Renal cortical epithelial cell (primary cell): ENCODE data around the gene SLC7A8. TPM values are rescaled to one million over a fixed set of nuclear protein-coding genes. Genes with fewer than 3 reads are reported as not detected.

ENCODE experiments used
- DNase-seq: peaks from one replicate; pipeline ENCODE4 v3.0.0-alpha.2; 2011; ENCODE audit warnings: low read depth
- total RNA-seq: library from RNA; depleted of rRNA; stranded (reverse); fragments of >200 nt; gene quantifications from 2 replicates; pipeline ENCODE4 v1.2.3, GENCODE V29; 2014

Gene SLC7A8
- total RNA-seq, 1 donor from 2014 or later = 1.1 TPM

DNA sequence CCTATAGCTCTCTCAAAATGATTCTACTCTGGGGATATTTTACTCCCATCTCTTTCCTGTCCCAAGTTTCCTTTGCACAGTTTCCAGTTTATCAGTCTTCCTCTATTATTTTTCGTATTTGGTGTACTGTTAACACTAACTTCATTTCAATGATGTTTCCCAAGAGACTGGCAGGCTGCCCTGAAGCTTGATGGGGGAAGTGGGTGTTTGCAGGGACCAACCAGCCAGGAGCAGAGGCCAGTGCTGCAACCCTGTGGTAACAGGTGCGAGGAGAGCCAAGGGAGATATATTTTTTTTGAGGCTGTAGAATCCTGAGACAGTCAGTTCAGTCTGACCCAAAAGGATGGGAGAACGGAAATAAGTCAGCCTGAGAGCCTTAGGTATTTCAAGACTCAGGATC is 52.6 kb downstream of the SLC7A8 start:
- no peak for DNase-seq

DNA sequence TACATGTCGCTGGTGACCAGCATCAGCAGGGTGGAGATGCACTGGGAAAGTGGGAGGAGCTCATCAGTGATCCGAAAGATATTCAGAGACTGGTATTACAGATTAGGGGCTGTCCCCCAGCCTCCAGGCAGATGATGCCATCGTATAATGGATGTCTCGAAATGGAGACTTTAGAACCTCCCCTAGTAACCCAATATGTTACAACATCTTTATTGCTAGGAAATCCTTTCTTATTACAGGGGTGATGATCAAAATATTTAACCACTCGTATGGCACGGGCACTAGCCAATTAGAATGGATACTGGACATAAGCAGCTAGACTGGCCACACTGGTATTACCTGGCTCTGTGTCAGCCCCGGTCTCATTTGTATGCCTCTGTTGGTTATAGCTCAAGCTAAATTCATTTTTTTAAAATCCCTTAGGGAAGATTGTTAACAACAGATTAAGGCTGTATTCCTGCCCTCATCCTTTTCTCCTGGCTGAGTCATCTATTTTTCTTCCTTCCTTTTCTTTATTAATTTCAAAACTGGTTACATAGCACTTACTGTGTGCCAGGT is 53.6 kb downstream of the SLC7A8 start:
- no peak for DNase-seq

GRCh38 chr14:23128969-23129758 is 54.3 kb downstream of the SLC7A8 start:
- no peak for DNase-seq

GRCh38 chr14:23127861-23128260 is 55.6 kb downstream of the SLC7A8 start:
- DNase-seq = no peak

- DNase-seq = no peak
These were observed 56.7 kb downstream of the SLC7A8 start for GRCh38 chr14:23126548-23127278.

DNA sequence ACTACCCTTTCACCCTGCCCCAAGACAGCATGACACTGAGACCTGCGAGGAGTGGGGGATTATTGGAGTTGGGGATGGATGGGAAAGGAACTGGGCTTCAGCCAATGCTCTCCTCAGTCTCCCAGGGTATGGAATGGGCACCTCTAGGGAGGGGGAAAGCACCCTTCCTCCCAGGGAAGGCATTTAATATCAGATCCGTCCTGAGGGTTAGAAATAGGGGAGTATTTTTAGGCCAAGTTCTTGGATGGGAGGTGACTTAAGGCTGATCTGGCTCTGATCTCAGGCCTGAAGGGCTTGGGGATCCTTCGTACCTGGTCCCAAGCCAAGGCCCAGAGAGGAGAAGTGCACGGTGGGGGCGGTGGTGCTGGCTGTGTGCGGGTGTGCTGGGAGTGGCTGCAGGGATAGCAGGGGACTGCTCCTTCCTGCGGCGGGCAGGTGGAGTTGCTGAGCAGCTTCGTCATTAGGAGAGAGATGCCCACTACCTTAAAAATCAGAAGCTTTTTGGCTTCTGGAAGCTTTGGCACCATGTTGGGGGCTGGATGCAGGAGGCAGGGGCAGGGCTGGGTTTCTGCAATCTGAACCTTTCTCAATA is 57.4 kb downstream of the SLC7A8 start:
- DNase-seq = no peak

GRCh38 chr14:23125011-23125410 is 58.4 kb downstream of the SLC7A8 start:
- DNase-seq = peak; percentile 33

GRCh38 chr14:23124337-23124954 is 59.0 kb downstream of the SLC7A8 start:
- no peak for DNase-seq

GRCh38 chr14:23123419-23123818 is 60.0 kb downstream of the SLC7A8 start:
- no peak for DNase-seq

DNA sequence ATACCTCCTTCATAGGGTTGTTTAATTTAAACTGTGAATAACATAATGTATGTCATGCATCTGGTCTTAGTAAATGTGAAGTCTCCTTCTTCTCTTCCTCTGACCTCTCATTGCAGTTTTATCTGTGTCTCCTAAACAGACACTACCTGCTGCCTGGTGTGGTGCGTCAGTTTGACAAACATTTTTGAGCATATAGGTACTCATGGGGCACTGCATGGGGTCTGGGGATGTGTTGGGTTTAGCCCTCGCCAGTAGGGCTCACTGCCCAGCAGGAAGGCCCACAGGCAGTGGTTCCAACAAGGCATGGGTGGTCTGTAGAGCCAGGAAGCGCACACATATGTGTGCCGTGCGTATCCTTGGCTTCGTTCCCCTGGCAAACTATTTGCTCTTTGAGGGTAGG is 61.4 kb downstream of the SLC7A8 start:
- DNase-seq = no peak

DNA sequence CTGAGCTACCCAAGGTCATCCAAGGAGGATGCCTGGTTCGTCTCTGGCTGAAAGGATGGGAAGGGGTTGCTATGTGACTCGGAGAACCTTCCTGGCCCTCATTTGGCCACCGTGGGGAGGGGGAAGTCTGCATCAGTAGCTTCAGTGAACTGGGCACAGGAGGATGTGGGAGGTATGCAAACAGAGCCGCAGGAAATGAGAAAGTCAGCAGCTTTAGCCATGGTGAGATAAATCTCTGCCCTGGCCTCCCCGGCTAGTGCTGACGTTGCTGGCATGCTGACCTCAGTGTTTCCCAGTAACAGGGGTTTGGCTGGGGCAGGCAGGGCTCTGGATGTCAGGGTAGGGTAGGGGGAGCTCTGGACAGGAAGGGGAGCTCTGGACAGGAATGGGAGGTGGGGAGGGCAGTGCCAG is 62.1 kb downstream of the SLC7A8 start:
- peak; percentile 78 for DNase-seq

DNA sequence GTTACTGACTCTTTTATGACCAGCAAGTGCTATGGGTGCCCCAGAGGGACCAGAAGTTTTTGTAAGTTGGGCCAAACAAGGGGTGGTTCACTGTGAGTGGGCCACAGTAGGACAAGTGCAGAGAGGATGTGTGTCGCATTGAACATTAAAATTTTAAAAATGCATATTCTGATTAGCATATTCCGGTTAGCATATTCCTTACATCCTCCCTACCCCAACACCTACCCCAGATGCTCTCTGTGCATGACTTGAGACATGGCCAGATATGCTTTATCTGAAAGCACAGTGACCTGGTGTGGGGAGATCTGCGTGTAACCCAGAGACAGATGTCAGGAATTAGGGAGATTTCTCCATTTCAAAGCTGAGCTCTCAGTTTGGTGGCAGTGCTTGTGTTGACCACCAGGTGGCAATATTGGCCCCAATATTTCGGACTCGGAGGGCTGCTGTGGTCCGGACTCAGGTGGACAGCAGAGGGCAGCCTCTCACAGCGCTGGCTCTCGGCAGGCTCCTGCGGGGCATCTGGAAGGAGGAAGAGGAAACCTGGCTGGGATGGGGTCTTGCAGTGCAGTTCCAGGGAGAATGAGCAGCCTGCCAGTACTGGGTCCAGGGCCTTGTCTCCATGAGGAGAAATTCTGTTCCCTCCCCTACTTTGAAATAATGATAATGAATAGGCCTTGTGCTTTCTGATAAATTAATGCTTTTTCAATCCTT is 62.8 kb downstream of the SLC7A8 start:
- peak; percentile 68 for DNase-seq

- DNase-seq = no peak
These were observed 63.8 kb downstream of the SLC7A8 start for GRCh38 chr14:23119363-23120327.

GRCh38 chr14:23118506-23119362 is 64.7 kb downstream of the SLC7A8 start, which contains the start of gene CEBPE:
CEBPE (minus strand) TSS chr14:23119255; CDS start chr14:23119091, 164 bp downstream.
- no peak for DNase-seq

DNA sequence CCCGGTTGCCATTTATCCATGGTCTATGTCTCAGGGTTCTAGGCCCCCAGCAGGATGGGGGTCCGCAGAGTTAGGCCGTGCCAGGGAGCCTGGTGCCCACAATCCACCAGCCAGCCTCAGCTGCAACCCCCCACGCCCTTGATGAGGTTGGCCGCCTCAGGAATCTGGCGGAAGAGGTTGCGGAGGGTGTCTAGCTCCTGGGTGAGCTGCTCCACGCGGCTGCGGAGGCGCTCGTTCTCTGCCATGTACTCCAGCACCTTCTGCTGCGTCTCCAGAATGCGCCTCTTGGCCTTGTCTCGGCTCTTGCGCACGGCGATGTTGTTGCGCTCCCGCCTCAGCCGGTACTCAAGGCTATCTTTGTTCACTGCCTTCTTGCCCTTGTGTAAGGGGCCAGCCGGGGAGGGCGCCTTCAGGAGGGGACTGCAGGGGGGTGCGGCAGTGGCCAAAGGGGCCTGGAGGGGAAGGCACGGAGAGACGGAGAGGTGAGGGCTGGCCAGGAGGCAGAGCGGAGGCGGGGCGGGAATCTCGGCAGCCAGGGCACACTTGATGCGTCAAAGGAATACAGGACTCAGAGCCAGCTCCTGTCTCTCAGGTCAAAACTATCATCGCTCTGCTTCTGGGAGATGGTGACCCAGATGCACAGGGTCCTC is 66.0 kb downstream of the SLC7A8 start:
- no peak for DNase-seq

GRCh38 chr14:23115918-23116317 is 67.5 kb downstream of the SLC7A8 start:
- DNase-seq = no peak

DNA sequence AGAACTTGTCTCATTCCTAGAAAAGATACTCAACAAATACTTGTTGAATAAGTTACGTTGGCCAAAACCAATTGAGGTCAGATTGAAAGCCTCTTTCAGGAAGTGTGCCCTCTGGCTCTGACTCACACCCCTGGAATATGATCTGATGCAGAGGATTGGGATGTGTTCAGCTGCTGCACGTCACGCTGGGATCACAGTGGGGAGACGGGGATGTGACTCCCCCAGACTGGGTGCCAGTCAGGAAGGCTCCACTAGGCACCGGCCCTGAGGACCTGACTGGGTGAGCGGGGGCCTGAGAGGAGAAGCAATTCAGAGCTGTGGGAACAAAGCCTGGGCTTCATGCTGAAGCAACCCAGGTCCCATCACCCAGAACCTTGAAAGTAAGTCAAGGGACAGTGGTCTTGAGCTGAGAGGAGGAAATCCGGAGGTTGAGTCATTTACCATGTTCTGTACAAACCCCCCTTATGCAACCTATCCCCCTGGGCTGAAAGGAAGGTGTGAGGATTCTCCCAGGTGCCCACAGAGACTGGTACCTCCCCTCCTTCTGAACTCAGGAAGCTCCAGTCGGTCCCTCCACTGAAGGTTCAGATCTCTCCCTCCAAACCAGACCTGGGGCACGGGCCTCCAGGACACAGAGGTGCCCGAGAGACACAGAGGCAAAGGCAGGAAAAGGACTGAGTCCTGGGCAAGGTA is 68.3 kb downstream of the SLC7A8 start:
- DNase-seq = peak; percentile 97

DNA sequence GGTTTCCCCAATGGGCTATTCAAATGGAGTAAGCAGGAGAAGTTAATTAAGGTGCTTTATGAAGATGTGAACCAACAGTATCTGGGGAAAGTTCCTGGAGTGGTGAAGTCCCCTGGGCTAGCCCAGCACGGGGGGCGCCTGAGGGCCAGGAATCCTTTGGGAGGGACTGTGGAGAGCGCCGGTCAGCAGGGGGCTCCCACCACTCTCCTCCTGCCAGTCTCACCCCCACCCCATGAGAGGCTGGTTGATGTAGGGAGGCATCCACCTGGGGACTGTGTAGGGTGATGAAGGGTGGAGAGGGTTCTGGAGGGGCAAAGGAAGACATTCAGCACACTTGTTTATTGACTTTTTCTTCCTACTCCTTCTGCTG is 68.8 kb downstream of the SLC7A8 start:
- DNase-seq = no peak
